Breast epithelium (tissue), 3 donors: ENCODE measurements around the gene ARL5A.

Experiments used
- POLR2A ChIP-seq: fragments of 450-650 bp; IDR thresholded peaks from one replicate; pipeline ENCODE4 v1.6.1; 2016; ENCODE audit warnings: antibody characterized with exemption, mild to moderate bottlenecking, moderate library complexity
- TF ChIP-seq, protein P1 (sequence below), 3 donors: fragments of 450-650 bp; IDR thresholded peaks; one replicate each; pipeline ENCODE4 v1.5.1; 2016 to 2017; ENCODE audit warnings: antibody characterized with exemption in 3 of 3, mild to moderate bottlenecking in 3 of 3, moderate library complexity in 3 of 3

DNA sequence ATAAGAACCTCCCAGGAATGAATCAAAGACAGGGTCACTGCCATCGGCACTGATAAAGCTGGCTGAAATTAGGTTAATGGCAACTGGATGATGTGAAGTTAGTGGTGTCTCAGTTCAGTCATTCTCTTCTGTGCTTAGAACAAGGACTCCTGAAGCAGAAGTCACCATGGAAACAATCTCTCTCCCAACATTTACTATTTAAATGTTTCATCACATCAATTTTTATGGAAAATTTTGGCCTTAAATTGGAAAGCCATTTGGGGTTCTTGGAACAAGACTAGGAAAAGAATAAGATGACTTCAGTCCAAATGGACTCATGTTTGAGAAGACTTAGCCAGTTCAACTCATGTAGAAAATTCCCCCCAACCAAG, 15.5 kb upstream of the ARL5A start:
- TF ChIP-seq, protein P1, sequence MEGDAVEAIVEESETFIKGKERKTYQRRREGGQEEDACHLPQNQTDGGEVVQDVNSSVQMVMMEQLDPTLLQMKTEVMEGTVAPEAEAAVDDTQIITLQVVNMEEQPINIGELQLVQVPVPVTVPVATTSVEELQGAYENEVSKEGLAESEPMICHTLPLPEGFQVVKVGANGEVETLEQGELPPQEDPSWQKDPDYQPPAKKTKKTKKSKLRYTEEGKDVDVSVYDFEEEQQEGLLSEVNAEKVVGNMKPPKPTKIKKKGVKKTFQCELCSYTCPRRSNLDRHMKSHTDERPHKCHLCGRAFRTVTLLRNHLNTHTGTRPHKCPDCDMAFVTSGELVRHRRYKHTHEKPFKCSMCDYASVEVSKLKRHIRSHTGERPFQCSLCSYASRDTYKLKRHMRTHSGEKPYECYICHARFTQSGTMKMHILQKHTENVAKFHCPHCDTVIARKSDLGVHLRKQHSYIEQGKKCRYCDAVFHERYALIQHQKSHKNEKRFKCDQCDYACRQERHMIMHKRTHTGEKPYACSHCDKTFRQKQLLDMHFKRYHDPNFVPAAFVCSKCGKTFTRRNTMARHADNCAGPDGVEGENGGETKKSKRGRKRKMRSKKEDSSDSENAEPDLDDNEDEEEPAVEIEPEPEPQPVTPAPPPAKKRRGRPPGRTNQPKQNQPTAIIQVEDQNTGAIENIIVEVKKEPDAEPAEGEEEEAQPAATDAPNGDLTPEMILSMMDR (IDR thresholded peaks at IDR 0.05): no peak
- TF ChIP-seq POLR2A: no peak
